ENCODE results near the gene SPPL3.
"Not testable (repeated sequence)": the region's sequence is repeated elsewhere in the genome, so short reads cannot be mapped to it uniquely, and the experiment has no call there.

The SPPL3 gene

GRCh38 chr12:120842595-120842994 lies 61.6 kb downstream of the SPPL3 start:
- Histone ChIP-seq H3K4me1 (ENCODE audit: insufficient read depth, low read length) (no peaks in the 10 kb centered on the region), H3K9me3 (ENCODE audit: low read length) (no peaks in the 10 kb centered on the region), H3K4me3 (ENCODE audit: low read length) (no peak overlapping the region), H2AFZ (ENCODE audit: low read depth, low read length) (no peak overlapping the region), H3K36me3 (ENCODE audit: insufficient read depth, low read length) (peaks cover 3% of the 10 kb centered on the region), H3K27me3 (ENCODE audit: insufficient read depth, low read length) (no peaks in the 10 kb centered on the region)

DNA sequence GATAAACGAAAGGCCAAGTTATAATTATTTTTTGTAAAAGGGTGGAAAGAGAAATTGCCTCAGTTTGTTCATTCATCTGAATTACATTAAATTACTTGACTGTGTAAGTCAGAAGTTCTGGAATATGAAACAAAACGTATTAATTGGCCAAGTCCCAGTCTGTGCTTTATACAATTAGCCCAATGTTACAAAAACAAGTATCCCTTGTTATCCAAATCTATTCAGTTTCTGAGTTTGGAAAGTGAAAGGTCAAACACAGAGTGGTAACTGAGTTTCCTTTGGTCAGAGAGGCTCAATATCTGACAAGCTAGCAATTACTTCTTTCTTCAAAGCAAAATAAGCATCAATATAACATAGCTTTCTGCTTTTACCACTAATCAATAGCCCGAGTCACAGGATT lies 62.6 kb downstream of the SPPL3 start:
- H3K4me1 ChIP-seq (ENCODE audit: insufficient read depth, low read length): no peaks in the 10 kb centered on the region
- no peaks in the 10 kb centered on the region for H3K27me3 ChIP-seq (ENCODE audit: insufficient read depth, low read length)
- H3K9me3 ChIP-seq (ENCODE audit: low read length): no peaks in the 10 kb centered on the region
- H3K4me3 ChIP-seq (ENCODE audit: low read length): no peak overlapping the region
- H3K36me3 ChIP-seq (ENCODE audit: insufficient read depth, low read length): peaks cover 3% of the 10 kb centered on the region
- no peak overlapping the region for H2AFZ ChIP-seq (ENCODE audit: low read depth, low read length)

GRCh38 chr12:120839503-120839902 lies 64.7 kb downstream of the SPPL3 start:
- H3K9me3 ChIP-seq (ENCODE audit: low read length): no peaks in the 10 kb centered on the region
- no peaks in the 10 kb centered on the region for H3K36me3 ChIP-seq (ENCODE audit: insufficient read depth, low read length)
- no peak overlapping the region for H3K4me3 ChIP-seq (ENCODE audit: low read length)
- no peak overlapping the region for H2AFZ ChIP-seq (ENCODE audit: low read depth, low read length)
- H3K27me3 ChIP-seq (ENCODE audit: insufficient read depth, low read length): no peaks in the 10 kb centered on the region
- no peaks in the 10 kb centered on the region for H3K4me1 ChIP-seq (ENCODE audit: insufficient read depth, low read length)

- H3K36me3 ChIP-seq (ENCODE audit: insufficient read depth, low read length); H3K9me3 ChIP-seq (ENCODE audit: low read length); H3K4me1 ChIP-seq (ENCODE audit: insufficient read depth, low read length); H3K4me3 ChIP-seq (ENCODE audit: low read length); H2AFZ ChIP-seq (ENCODE audit: low read depth, low read length); H3K27me3 ChIP-seq (ENCODE audit: insufficient read depth, low read length): not testable (repeated sequence)
Observed at GRCh38 chr12:120838629-120839383, 65.4 kb downstream of the SPPL3 start.

DNA sequence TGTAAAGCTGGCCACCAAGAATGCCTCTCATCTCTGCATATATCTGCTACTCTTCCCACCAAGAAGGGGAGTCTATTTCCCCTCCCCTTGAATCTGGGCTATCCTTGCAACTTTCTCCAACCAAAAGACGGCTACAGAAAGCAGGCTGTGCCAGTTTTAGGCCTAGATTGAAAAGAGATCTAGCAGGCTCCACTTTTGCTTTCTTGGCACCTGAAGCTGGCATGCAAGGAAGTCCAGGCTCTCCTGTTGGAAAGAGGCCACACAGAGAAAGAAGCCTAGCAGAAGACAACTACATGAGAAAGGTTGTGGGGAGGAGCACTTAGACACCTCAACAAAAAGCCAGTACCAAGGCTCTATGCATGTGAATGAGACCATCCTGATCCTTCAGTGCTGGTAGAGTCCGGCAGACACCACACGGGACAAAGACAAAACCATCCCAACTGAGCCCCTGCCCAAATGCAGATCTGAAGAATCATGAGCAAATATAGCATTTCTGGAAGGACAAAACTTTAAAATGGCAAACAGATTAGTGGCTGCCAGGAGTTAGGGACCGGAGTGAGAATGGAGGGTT lies 68.0 kb downstream of the SPPL3 start:
- Histone ChIP-seq H2AFZ (ENCODE audit: low read depth, low read length) (no peak overlapping the region), H3K36me3 (ENCODE audit: insufficient read depth, low read length) (no peaks in the 10 kb centered on the region)

GRCh38 chr12:120835657-120836056 lies 68.5 kb downstream of the SPPL3 start:
- H3K9me3 ChIP-seq (ENCODE audit: low read length): no peaks in the 10 kb centered on the region
- no peaks in the 10 kb centered on the region for H3K36me3 ChIP-seq (ENCODE audit: insufficient read depth, low read length)
- no peak overlapping the region for H3K4me3 ChIP-seq (ENCODE audit: low read length)
- peaks cover 5% of the 10 kb centered on the region for H3K4me1 ChIP-seq (ENCODE audit: insufficient read depth, low read length)
- H3K27me3 ChIP-seq (ENCODE audit: insufficient read depth, low read length): no peaks in the 10 kb centered on the region
- H2AFZ ChIP-seq (ENCODE audit: low read depth, low read length): no peak overlapping the region

More for the DNA sequence above, 68.0 kb downstream of the SPPL3 start:
- no peaks in the 10 kb centered on the region for H3K27me3 ChIP-seq (ENCODE audit: insufficient read depth, low read length)
- H3K4me1 ChIP-seq (ENCODE audit: insufficient read depth, low read length): peaks cover 5% of the 10 kb centered on the region
- H3K4me3 ChIP-seq (ENCODE audit: low read length): no peak overlapping the region
- H3K9me3 ChIP-seq (ENCODE audit: low read length): no peaks in the 10 kb centered on the region

DNA sequence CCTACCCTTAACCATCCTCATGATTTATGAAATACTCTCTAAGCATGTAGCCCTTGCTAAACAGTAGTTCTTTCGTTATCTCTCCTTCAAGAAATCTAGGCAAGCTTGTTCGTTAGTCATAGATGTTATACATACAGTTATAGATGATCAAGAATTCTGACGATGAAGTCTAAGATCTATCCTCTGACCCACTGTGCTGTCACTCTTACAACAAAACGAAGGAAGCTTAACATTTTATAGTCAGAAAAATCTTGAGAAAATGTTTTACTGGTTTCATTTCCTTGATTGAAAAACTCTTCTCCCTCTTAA lies 68.9 kb downstream of the SPPL3 start:
- no peaks in the 10 kb centered on the region for H3K36me3 ChIP-seq (ENCODE audit: insufficient read depth, low read length)
- H3K4me3 ChIP-seq (ENCODE audit: low read length): no peak overlapping the region
- no peaks in the 10 kb centered on the region for H3K9me3 ChIP-seq (ENCODE audit: low read length)
- peaks cover 5% of the 10 kb centered on the region for H3K4me1 ChIP-seq (ENCODE audit: insufficient read depth, low read length)
- no peaks in the 10 kb centered on the region for H3K27me3 ChIP-seq (ENCODE audit: insufficient read depth, low read length)
- H2AFZ ChIP-seq (ENCODE audit: low read depth, low read length): no peak overlapping the region

DNA sequence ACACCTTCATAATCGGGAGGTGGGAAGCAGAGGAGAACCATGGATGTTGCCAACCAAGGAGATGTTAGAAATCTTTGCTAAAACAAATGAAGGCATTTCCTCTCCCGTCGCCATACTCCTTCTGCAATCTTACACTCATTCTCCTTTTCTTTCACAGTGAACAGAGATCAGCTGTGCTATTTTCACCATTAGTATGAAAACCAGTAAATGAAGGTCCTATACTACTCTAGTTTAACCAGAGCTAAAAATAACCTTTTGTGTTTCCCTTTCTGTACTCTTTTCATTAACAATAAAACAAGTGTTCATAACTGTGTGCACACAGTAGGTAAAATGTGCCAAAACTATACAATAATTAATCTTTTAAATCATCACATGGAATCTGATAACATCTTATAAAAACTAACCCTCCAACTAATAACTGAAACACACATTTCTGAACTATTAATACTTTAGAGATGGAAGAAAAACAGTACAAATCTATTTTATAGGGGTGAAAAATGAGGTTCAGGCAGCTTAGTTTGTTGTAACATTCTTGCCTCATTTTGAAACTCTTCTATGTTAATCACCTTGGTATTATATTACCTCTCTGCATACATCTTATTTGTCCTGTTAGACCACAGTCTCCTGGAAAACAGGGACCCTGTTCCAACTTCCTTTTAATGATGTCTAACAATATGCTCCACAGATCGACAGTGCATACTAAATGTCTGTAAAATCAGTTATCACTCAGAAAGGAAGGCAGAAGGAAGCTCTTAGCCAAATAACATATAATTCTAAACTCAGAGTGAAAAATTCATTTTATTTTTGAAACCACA lies 69.5 kb downstream of the SPPL3 start:
- Histone ChIP-seq H3K4me1 (ENCODE audit: insufficient read depth, low read length) (peaks cover 5% of the 10 kb centered on the region), H3K9me3 (ENCODE audit: low read length) (no peaks in the 10 kb centered on the region), H3K4me3 (ENCODE audit: low read length) (no peak overlapping the region), H3K27me3 (ENCODE audit: insufficient read depth, low read length) (no peaks in the 10 kb centered on the region), H2AFZ (ENCODE audit: low read depth, low read length) (no peak overlapping the region), H3K36me3 (ENCODE audit: insufficient read depth, low read length) (no peaks in the 10 kb centered on the region)

GRCh38 chr12:120833849-120834248 lies 70.3 kb downstream of the SPPL3 start:
- H3K4me3 ChIP-seq (ENCODE audit: low read length): no peak overlapping the region
- H3K9me3 ChIP-seq (ENCODE audit: low read length): no peaks in the 10 kb centered on the region
- H3K4me1 ChIP-seq (ENCODE audit: insufficient read depth, low read length): peaks cover 5% of the 10 kb centered on the region
- no peaks in the 10 kb centered on the region for H3K36me3 ChIP-seq (ENCODE audit: insufficient read depth, low read length)
- no peak overlapping the region for H2AFZ ChIP-seq (ENCODE audit: low read depth, low read length)
- no peaks in the 10 kb centered on the region for H3K27me3 ChIP-seq (ENCODE audit: insufficient read depth, low read length)

DNA sequence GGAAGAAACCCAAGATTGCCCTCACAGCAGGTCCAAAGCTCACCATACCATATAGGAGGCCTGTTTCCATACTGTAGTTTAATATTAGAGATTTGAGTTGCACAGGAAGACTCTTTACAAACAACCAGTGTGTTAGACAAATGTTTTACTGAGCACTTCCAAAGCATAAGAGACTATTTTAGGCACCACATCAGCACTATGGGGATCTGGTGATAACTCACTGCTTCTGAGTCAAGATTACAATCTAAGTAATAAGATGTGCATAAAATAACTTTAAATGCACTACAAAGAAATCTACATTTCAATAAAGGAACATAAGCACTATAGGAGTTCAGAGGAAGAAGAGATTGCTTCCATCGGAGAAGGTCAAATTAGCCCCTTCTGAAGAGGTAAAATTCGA lies 71.4 kb downstream of the SPPL3 start:
- Histone ChIP-seq H3K4me1 (ENCODE audit: insufficient read depth, low read length) (peaks cover 5% of the 10 kb centered on the region), H2AFZ (ENCODE audit: low read depth, low read length) (no peak overlapping the region)

GRCh38 chr12:120831648-120832267 lies 72.4 kb downstream of the SPPL3 start:
- H3K4me3 ChIP-seq (ENCODE audit: low read length): no peak overlapping the region
- H3K4me1 ChIP-seq (ENCODE audit: insufficient read depth, low read length): peaks cover 5% of the 10 kb centered on the region
- no peaks in the 10 kb centered on the region for H3K36me3 ChIP-seq (ENCODE audit: insufficient read depth, low read length)
- no peak overlapping the region for H2AFZ ChIP-seq (ENCODE audit: low read depth, low read length)
- no peaks in the 10 kb centered on the region for H3K27me3 ChIP-seq (ENCODE audit: insufficient read depth, low read length)
- no peaks in the 10 kb centered on the region for H3K9me3 ChIP-seq (ENCODE audit: low read length)

More for the DNA sequence above, 71.4 kb downstream of the SPPL3 start:
- H3K9me3 ChIP-seq (ENCODE audit: low read length): no peaks in the 10 kb centered on the region
- no peaks in the 10 kb centered on the region for H3K27me3 ChIP-seq (ENCODE audit: insufficient read depth, low read length)
- no peaks in the 10 kb centered on the region for H3K36me3 ChIP-seq (ENCODE audit: insufficient read depth, low read length)
- no peak overlapping the region for H3K4me3 ChIP-seq (ENCODE audit: low read length)

DNA sequence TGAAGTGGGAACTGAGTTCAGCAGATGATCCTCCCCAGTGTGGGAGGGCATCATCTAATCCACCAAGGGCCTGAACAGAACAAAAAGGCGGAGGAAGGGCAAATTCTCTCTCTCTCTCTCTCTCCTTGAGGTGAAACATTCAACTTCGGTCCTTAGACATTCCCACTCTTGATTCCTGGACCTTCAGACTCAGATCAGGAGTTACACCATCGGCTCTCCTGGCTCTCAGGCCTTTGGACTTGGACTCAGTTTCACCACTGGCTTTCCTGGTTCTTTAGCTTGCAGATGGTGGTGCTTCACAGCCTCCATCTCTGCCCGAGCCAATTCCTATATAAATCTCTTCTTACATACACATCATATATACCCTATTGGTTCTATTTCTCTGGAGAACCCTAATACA lies 73.2 kb downstream of the SPPL3 start:
- H3K9me3 ChIP-seq (ENCODE audit: low read length): no peaks in the 10 kb centered on the region
- H3K4me1 ChIP-seq (ENCODE audit: insufficient read depth, low read length): peaks cover 5% of the 10 kb centered on the region
- no peak overlapping the region for H3K4me3 ChIP-seq (ENCODE audit: low read length)
- H3K36me3 ChIP-seq (ENCODE audit: insufficient read depth, low read length): no peaks in the 10 kb centered on the region
- no peak overlapping the region for H2AFZ ChIP-seq (ENCODE audit: low read depth, low read length)
- no peaks in the 10 kb centered on the region for H3K27me3 ChIP-seq (ENCODE audit: insufficient read depth, low read length)

Data from neuron (in vitro differentiated cells).